ENCODE results near the gene FAM3D. TPM values are rescaled to one million over a fixed set of nuclear protein-coding genes. Genes with fewer than 3 reads are reported as not detected.

The FAM3D gene
- polyA plus RNA-seq, 1 of the 3 experiments (the other 2 are of a cell fraction): not detected

- no peak for TF ChIP-seq TAF1 (IDR thresholded peaks at IDR 0.05; ENCODE audit: borderline replicate concordance, low read depth, low read length)
- TF ChIP-seq ELF1 (IDR thresholded peaks at IDR 0.05): no peak
- TF ChIP-seq, protein P1, sequence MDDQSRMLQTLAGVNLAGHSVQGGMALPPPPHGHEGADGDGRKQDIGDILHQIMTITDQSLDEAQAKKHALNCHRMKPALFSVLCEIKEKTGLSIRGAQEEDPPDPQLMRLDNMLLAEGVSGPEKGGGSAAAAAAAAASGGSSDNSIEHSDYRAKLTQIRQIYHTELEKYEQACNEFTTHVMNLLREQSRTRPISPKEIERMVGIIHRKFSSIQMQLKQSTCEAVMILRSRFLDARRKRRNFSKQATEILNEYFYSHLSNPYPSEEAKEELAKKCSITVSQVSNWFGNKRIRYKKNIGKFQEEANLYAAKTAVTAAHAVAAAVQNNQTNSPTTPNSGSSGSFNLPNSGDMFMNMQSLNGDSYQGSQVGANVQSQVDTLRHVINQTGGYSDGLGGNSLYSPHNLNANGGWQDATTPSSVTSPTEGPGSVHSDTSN (IDR thresholded peaks at IDR 0.05): no peak
- TF ChIP-seq MEF2A (IDR thresholded peaks at IDR 0.05; ENCODE audit: borderline replicate concordance, low read depth): no peak
- no peak for TF ChIP-seq USF2 (IDR thresholded peaks at IDR 0.05; ENCODE audit: borderline replicate concordance, low read depth, low read length)
- TF ChIP-seq RCOR1 (IDR thresholded peaks at IDR 0.05; ENCODE audit: low read length): no peak
- no peak for TF ChIP-seq FOXJ3 (CRISPR knock-in tag; IDR thresholded peaks at IDR 0.05)
- no peak for TF ChIP-seq RXRA (IDR thresholded peaks at IDR 0.05; ENCODE audit: borderline replicate concordance, low read depth)
- TF ChIP-seq FOSL2 (IDR thresholded peaks at IDR 0.05; ENCODE audit: borderline replicate concordance, low read depth): no peak
- TF ChIP-seq TEAD4 (IDR thresholded peaks at IDR 0.05; ENCODE audit: borderline replicate concordance, insufficient read depth): no peak
- TF ChIP-seq RAD21 (IDR thresholded peaks at IDR 0.05; ENCODE audit: low read length): no peak
- no peak for TF ChIP-seq EP300 (IDR thresholded peaks at IDR 0.05; ENCODE audit: borderline replicate concordance in 1 of 2, low read depth in 1 of 2, low read length in 1 of 2)
- TF ChIP-seq EZH2phosphoT487 (IDR thresholded peaks at IDR 0.05; ENCODE audit: borderline replicate concordance, low read depth): no peak
- no peak for TF ChIP-seq CHD2 (IDR thresholded peaks at IDR 0.05; ENCODE audit: low read length, partially characterized antibody)
- H3F3A ChIP-seq (replicated peaks; ENCODE audit: insufficient read depth): peaks cover 18% of the 10 kb centered on the region
- H3K27me3 ChIP-seq (ENCODE audit: insufficient read depth): no peaks in the 10 kb centered on the region
- H3K9me2 ChIP-seq: no peaks in the 10 kb centered on the region
- WGBS (ENCODE audit: low lambda C conversion rate): 87% methylated on average over 6 of the region's 24 CpGs
- peaks cover 24 to 31% of the 10 kb centered on the region in 2 experiments; a peak in 3 of 4 replicates for H3K4me1 ChIP-seq (ENCODE audit: control insufficient read depth in 1 of 2, insufficient read depth in 2 of 2, low read depth in 1 of 2, low read length in 1 of 2)
- H2AFZ ChIP-seq (ENCODE audit: low read depth): no peak overlapping the region
- H3K9ac ChIP-seq: no peak overlapping the region
- DNase-seq: no peak
- H4K20me1 ChIP-seq (ENCODE audit: insufficient read depth): no peaks in the 10 kb centered on the region
- no peak overlapping the region for H3K4me3 ChIP-seq (ENCODE audit: low read depth in 2 of 2, low read length in 1 of 2)
- no peak overlapping the region; the same call in 1 of the 2 replicates for H3K4me2 ChIP-seq
- H3K36me3 ChIP-seq (replicated peaks in 1 of 2; ENCODE audit: control insufficient read depth in 1 of 2, insufficient read depth in 2 of 2, low read length in 1 of 2): no peaks in the 10 kb centered on the region
- CTCF ChIA-PET: interaction anchor here (0.5 to 16.4 kb wide), 10 partner anchors 9 to 164 kb away, joined by 3 to 446 read pairs (median 4); partner anchors contain the start of genes FAM107A and KCTD6
- POLR2A ChIA-PET: no interaction called here
- no peak overlapping the region; a peak in 1 of 4 replicates for H3K27ac ChIP-seq (ENCODE audit: low read depth in 2 of 2, low read length in 1 of 2)
- H3K9me3 ChIP-seq: no peaks in the 10 kb centered on the region
- H3K79me2 ChIP-seq (ENCODE audit: insufficient read depth): no peaks in the 10 kb centered on the region
These were observed 39.6 kb downstream of the FAM3D start for GRCh38 chr3:58626841-58627569.

Data from SK-N-SH (cell line).